ENCODE results near the gene CAMTA1. TPM values are rescaled to one million over a fixed set of nuclear protein-coding genes. Genes with fewer than 3 reads are reported as not detected.

Gene CAMTA1
- total RNA-seq, 1 experiment from 2014 or later: 69.5 TPM

- TF ChIP-seq, protein P1, sequence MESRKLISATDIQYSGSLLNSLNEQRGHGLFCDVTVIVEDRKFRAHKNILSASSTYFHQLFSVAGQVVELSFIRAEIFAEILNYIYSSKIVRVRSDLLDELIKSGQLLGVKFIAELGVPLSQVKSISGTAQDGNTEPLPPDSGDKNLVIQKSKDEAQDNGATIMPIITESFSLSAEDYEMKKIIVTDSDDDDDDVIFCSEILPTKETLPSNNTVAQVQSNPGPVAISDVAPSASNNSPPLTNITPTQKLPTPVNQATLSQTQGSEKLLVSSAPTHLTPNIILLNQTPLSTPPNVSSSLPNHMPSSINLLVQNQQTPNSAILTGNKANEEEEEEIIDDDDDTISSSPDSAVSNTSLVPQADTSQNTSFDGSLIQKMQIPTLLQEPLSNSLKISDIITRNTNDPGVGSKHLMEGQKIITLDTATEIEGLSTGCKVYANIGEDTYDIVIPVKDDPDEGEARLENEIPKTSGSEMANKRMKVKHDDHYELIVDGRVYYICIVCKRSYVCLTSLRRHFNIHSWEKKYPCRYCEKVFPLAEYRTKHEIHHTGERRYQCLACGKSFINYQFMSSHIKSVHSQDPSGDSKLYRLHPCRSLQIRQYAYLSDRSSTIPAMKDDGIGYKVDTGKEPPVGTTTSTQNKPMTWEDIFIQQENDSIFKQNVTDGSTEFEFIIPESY (IDR thresholded peaks at IDR 0.05; ENCODE audit: extremely low read depth, insufficient replicate concordance, low read length): no peak
- TF ChIP-seq, protein P2, sequence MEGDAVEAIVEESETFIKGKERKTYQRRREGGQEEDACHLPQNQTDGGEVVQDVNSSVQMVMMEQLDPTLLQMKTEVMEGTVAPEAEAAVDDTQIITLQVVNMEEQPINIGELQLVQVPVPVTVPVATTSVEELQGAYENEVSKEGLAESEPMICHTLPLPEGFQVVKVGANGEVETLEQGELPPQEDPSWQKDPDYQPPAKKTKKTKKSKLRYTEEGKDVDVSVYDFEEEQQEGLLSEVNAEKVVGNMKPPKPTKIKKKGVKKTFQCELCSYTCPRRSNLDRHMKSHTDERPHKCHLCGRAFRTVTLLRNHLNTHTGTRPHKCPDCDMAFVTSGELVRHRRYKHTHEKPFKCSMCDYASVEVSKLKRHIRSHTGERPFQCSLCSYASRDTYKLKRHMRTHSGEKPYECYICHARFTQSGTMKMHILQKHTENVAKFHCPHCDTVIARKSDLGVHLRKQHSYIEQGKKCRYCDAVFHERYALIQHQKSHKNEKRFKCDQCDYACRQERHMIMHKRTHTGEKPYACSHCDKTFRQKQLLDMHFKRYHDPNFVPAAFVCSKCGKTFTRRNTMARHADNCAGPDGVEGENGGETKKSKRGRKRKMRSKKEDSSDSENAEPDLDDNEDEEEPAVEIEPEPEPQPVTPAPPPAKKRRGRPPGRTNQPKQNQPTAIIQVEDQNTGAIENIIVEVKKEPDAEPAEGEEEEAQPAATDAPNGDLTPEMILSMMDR (IDR thresholded peaks at IDR 0.05 in 2 of 3, conservative IDR thresholded peaks at IDR 0.05 in 1 of 3; ENCODE audit: borderline replicate concordance in 1 of 3, insufficient read depth in 1 of 3, low read depth in 2 of 3, low read length in 2 of 3): no peak
- TF ChIP-seq JUND (IDR thresholded peaks at IDR 0.05): no peak
These were observed 537.7 kb downstream of the CAMTA1 start (continued) for GRCh38 chr1:7322912-7323311.

GRCh38 chr1:7325254-7325653 is 540.0 kb downstream of the CAMTA1 start:
- Histone ChIP-seq H3K79me2 (ENCODE audit: insufficient read depth, low read length) (no peaks in the 10 kb centered on the region), H3K9me2 (ENCODE audit: insufficient read depth) (no peaks in the 10 kb centered on the region), H3K9ac (ENCODE audit: low read length) (no peak overlapping the region), H3K9me3 (ENCODE audit: control insufficient read depth in 1 of 2, insufficient read depth in 1 of 2, low read depth in 1 of 2, low read length in 2 of 2) (peaks cover 0 to 9% of the 10 kb centered on the region in 2 experiments; a peak in 1 of 4 replicates), H3K4me3 (replicated peaks in 1 of 2; ENCODE audit: low read depth in 1 of 2, low read length in 2 of 2) (no peak overlapping the region), H3K27me3 (ENCODE audit: insufficient read depth, low read length) (no peaks in the 10 kb centered on the region), H4K20me1 (ENCODE audit: insufficient read depth) (no peaks in the 10 kb centered on the region), H3K4me1 (ENCODE audit: control insufficient read depth in 1 of 2, insufficient read depth in 2 of 2, low read length in 2 of 2) (no peaks in the 10 kb centered on the region), H3K36me3 (ENCODE audit: control insufficient read depth in 1 of 2, insufficient read depth in 2 of 2, low read length in 2 of 2) (no peaks in the 10 kb centered on the region), H3K27ac (ENCODE audit: low read depth, low read length) (no peak overlapping the region), H3K4me2 (ENCODE audit: low read length) (no peak overlapping the region), H2AFZ (ENCODE audit: low read depth, low read length, poor library complexity, severe bottlenecking) (no peak overlapping the region)
- RAD21 ChIA-PET (ENCODE audit: low non-redundant PET in 1 of 2, low total read pairs in 2 of 2, uncharacterized antibody in 2 of 2, unreplicated experiment in 2 of 2): no interaction called here
- intact Hi-C loops (cut with micrococcal nuclease): no loop called here
- BruUV-seq (replicated peaks): no TSS peak
- ATAC-seq: no peak
- TF ChIP-seq CBX3 (IDR thresholded peaks at IDR 0.05; ENCODE audit: low read depth): no peak
- TF ChIP-seq ELF1 (IDR thresholded peaks at IDR 0.05; ENCODE audit: borderline replicate concordance, low read depth): no peak
- TF ChIP-seq, protein P3, sequence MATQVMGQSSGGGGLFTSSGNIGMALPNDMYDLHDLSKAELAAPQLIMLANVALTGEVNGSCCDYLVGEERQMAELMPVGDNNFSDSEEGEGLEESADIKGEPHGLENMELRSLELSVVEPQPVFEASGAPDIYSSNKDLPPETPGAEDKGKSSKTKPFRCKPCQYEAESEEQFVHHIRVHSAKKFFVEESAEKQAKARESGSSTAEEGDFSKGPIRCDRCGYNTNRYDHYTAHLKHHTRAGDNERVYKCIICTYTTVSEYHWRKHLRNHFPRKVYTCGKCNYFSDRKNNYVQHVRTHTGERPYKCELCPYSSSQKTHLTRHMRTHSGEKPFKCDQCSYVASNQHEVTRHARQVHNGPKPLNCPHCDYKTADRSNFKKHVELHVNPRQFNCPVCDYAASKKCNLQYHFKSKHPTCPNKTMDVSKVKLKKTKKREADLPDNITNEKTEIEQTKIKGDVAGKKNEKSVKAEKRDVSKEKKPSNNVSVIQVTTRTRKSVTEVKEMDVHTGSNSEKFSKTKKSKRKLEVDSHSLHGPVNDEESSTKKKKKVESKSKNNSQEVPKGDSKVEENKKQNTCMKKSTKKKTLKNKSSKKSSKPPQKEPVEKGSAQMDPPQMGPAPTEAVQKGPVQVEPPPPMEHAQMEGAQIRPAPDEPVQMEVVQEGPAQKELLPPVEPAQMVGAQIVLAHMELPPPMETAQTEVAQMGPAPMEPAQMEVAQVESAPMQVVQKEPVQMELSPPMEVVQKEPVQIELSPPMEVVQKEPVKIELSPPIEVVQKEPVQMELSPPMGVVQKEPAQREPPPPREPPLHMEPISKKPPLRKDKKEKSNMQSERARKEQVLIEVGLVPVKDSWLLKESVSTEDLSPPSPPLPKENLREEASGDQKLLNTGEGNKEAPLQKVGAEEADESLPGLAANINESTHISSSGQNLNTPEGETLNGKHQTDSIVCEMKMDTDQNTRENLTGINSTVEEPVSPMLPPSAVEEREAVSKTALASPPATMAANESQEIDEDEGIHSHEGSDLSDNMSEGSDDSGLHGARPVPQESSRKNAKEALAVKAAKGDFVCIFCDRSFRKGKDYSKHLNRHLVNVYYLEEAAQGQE (IDR thresholded peaks at IDR 0.05; ENCODE audit: low read depth): no peak
- no peak for TF ChIP-seq ZFX (IDR thresholded peaks at IDR 0.05)
- no peak for TF ChIP-seq EZH2 (IDR thresholded peaks at IDR 0.05)
- no peak for TF ChIP-seq ATF3 (IDR thresholded peaks at IDR 0.05)
- TF ChIP-seq POLR2AphosphoS5 (IDR thresholded peaks at IDR 0.05; ENCODE audit: low read depth, low read length): no peak
- no peak for TF ChIP-seq SP1 (IDR thresholded peaks at IDR 0.05; ENCODE audit: low read depth)
- no peak for TF ChIP-seq FOSL1 (IDR thresholded peaks at IDR 0.05; ENCODE audit: low read depth)
- CTCF ChIA-PET: no interaction called here
- POLR2A ChIA-PET: no interaction called here
- no peak for DNase-seq (ENCODE audit: low read depth, low spot score)

Measured in HCT116 (cell line).